Measurements from ENCODE around the gene SLFN5.
"Not testable (repeated sequence)": the region's sequence is repeated elsewhere in the genome, so short reads cannot be mapped to it uniquely, and the experiment has no call there.

The SLFN5 gene

DNA sequence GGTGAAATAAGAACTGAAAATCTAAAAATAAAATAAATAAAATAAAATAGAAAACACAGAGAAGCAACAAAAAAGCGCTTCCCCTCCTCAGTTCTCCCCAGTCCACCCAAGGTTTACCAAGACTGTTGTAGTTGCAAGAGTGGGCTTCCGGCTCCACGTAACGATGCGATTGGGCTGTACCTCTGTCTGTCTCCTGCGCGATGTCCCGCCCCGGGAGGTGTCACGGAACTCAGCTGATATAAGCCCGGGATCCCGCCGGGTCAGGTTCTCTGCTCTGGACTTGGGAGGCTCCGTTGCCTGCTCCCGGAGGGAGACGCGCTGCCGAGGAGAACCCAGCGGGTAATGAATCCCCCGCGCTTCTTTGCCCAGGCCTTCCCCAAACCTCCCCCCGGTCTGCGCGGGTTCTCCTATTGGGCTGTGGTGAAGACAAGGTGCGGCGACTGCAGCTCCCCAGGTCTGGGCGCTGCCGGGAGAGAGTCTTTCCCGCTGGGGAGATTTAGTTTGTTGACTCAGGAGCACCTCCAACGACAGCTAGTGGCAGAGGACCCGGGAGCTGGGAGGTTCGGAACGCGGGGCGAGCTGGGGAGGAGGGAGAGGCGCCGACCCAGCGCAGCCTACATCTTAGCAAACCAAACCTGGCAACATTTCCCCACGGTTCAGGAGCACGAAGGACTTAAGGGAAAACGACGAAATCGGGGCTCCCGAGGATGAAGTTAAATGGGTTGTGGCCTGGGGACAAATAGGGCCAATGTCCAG, at the start of gene SLFN5:
SLFN5 (plus strand) TSS at position 268 of the 756 bp plus-strand sequence. CDS start 15,619 bp downstream, outside the sequence.
- TF ChIP-seq, protein P1, sequence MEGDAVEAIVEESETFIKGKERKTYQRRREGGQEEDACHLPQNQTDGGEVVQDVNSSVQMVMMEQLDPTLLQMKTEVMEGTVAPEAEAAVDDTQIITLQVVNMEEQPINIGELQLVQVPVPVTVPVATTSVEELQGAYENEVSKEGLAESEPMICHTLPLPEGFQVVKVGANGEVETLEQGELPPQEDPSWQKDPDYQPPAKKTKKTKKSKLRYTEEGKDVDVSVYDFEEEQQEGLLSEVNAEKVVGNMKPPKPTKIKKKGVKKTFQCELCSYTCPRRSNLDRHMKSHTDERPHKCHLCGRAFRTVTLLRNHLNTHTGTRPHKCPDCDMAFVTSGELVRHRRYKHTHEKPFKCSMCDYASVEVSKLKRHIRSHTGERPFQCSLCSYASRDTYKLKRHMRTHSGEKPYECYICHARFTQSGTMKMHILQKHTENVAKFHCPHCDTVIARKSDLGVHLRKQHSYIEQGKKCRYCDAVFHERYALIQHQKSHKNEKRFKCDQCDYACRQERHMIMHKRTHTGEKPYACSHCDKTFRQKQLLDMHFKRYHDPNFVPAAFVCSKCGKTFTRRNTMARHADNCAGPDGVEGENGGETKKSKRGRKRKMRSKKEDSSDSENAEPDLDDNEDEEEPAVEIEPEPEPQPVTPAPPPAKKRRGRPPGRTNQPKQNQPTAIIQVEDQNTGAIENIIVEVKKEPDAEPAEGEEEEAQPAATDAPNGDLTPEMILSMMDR (IDR thresholded peaks at IDR 0.05; ENCODE audit: insufficient read depth, low read depth, low read length, missing control alignments) = no peak
- DNase-seq (ENCODE audit: low read depth) = peak; percentile 93
- peak within 1 kb of the TSS; percentile 99 for H3K4me3 ChIP-seq (ENCODE audit: low read depth, low read length)

DNA sequence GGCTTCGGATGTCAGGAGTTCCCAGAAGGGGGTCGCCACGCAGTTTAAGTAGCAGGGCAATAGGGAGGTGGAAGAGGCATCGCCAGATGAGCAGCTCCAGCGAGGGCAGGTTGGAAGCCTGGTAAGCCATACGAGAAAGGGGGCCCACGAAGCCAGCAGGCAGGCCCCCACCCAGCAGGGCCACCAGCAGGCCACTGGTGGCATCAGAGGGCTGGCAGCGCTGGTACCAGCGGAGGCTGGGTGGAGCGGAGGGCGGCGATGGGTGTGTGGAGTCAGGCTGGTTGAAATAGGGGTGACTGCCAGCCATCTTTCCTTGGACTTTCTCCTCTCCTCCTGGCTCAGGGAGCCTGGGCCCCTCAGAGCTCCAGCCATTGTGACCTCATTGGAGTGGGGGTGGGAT, 48.9 kb upstream of the SLFN5 start, which contains the start of gene SLC35G3:
SLC35G3 (minus strand) TSS at position 393 of the 400 bp plus-strand sequence; CDS start at position 307, 86 bp downstream.
- DNase-seq (ENCODE audit: low read depth); H3K4me3 ChIP-seq (ENCODE audit: low read depth, low read length): not testable (repeated sequence)

DNA sequence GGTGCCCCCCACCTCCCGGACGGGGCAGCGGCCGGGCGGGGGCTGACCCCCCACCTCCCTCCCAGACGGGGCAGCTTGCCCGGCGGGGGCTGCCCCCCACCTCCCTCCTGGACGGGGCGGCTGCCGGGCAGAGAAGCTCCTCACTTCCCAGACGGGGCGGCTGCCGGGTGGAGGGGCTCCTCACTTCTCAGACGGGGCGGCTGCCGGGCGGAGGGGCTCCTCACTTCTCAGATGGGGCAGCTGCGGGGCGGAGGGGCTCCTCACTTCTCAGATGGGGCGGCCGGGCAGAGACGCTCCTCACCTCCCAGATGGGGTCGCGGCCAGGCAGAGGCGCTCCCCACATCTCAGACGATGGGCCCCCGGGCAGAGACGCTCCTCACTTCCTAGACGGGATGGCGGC, 47.8 kb upstream of the SLFN5 start:
- H3K4me3 ChIP-seq (ENCODE audit: low read depth, low read length); DNase-seq (ENCODE audit: low read depth): not testable (repeated sequence)

DNA sequence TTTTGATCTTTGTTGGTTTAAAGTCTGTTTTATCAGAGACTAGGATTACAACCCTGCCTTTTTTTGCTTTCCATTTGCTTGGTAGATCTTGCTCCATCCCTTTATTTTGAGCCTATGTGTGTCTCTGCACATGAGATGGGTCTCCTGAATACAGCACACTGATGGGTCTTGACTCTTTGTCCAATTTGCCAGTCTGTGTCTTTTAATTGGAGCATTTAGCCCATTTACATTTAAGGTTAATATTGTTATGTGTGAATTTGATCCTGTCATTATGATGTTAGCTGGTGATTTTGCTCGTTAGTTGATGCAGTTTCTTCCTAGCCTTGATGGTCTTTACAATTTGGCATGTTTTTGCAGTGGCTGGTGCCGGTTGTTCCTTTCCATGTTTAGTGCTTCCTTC, 40.3 kb upstream of the SLFN5 start:
- not testable (repeated sequence) for H3K4me3 ChIP-seq (ENCODE audit: low read depth, low read length); DNase-seq (ENCODE audit: low read depth)

DNA sequence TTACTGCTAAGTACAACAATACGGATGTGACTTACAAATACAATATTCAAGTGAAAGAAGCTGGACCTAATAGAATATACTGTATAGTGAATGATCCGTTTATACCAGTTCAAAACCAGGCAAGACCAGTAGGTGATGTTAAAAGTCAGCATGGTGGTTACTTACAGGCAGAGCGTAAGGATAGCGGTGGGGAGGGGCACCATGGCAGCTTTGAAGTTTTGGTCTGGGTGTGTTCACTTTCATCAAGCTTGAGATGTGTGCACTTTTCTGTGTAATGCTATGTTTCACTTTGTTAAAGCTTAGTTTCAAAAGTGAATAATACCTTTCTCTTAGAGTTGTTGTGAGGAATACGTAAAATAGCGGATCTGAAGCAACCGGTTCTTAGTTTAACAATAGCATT, 32.1 kb upstream of the SLFN5 start:
- no peak overlapping the region for H3K4me3 ChIP-seq (ENCODE audit: low read depth, low read length)
- no peak for DNase-seq (ENCODE audit: low read depth)
- TF ChIP-seq, protein P1 (IDR thresholded peaks at IDR 0.05; ENCODE audit: insufficient read depth, low read depth, low read length, missing control alignments) = no peak

DNA sequence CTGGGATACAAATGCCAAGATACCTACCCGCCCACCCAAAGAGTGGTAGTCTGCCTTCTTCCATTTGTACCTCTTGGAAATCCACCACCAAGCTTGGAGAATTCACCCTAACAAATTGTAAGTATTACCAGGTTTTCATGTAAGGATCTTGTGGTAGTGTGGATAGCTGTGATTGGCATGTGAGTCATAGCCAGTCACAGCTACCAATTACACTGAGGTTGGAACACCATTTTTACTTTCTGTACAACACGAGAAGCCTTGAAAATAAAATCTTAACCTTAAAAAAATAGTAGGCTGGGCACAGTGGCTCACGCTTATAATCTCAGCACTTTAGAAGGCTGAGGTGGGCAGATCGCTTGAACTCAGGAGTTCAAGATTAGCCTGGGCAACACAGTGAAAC, 30.2 kb upstream of the SLFN5 start:
- no peak for DNase-seq (ENCODE audit: low read depth)
- TF ChIP-seq, protein P1 (IDR thresholded peaks at IDR 0.05; ENCODE audit: insufficient read depth, low read depth, low read length, missing control alignments) = no peak
- H3K4me3 ChIP-seq (ENCODE audit: low read depth, low read length) = no peak overlapping the region

DNA sequence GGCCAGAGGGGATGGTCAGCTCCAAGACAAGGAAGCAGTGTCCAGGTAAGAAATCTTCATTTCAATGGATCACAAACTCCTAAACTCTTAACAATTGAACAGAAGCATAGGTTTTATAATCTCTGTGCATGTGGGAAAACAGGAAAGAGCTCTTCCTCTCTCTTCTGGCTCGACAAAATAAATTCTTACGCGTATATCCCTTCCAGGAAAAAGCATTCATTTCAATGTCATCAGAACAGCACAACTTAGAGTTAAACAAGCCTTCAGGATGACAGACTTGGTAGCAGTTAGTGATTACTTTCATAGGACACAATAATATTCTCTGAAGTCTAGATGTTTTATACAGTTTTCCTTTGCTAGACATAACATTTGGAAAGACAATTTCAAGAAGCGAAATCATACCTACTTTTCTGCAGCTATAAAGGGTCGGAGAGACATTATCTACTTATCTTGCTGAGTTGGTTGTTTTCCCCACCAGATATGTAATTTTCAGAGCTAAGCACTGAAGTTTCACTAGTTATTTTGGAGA, 29.4 kb upstream of the SLFN5 start:
- DNase-seq (ENCODE audit: low read depth) = no peak
- H3K4me3 ChIP-seq (ENCODE audit: low read depth, low read length) = no peak overlapping the region
- TF ChIP-seq, protein P1 (IDR thresholded peaks at IDR 0.05; ENCODE audit: insufficient read depth, low read depth, low read length, missing control alignments) = no peak

DNA sequence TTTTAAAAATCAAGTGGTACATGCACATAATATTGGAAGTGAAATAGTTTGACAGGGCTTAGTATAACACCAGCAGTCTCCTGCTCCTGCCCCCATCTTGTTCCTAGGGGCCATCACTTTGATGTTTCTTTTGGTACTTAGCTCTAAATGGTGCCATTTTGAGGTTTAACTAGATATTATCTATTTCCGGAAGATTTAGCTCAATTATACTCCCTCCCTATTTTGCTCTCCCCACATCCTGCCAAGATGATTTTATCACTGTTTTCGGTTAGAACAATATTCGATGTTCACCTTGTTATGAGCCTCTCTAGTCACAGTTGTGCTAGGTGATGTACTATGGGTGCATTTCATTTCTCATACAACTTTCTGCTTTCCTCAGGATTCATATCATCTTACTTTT, 28.7 kb upstream of the SLFN5 start:
- no peak for DNase-seq (ENCODE audit: low read depth)
- TF ChIP-seq, protein P1 (IDR thresholded peaks at IDR 0.05; ENCODE audit: insufficient read depth, low read depth, low read length, missing control alignments) = no peak
- H3K4me3 ChIP-seq (ENCODE audit: low read depth, low read length) = no peak overlapping the region
